HG02840 (cell line): Measurements from ENCODE around the gene POGK.
"Not testable (repeated sequence)": the region's sequence is repeated elsewhere in the genome, so short reads cannot be mapped to it uniquely, and the experiment has no call there.

Experiments
- ATAC-seq: cut with Tn5 transposase; IDR thresholded peaks from one replicate; pipeline ENCODE4 v1.9.1; 2021; ENCODE audit warnings: mild to moderate bottlenecking, moderate library complexity, moderate number of reproducible peaks; ENCODE audit not compliant: unreplicated experiment, low FRiP score

Gene POGK, protein sequence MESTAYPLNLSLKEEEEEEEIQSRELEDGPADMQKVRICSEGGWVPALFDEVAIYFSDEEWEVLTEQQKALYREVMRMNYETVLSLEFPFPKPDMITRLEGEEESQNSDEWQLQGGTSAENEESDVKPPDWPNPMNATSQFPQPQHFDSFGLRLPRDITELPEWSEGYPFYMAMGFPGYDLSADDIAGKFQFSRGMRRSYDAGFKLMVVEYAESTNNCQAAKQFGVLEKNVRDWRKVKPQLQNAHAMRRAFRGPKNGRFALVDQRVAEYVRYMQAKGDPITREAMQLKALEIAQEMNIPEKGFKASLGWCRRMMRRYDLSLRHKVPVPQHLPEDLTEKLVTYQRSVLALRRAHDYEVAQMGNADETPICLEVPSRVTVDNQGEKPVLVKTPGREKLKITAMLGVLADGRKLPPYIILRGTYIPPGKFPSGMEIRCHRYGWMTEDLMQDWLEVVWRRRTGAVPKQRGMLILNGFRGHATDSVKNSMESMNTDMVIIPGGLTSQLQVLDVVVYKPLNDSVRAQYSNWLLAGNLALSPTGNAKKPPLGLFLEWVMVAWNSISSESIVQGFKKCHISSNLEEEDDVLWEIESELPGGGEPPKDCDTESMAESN

DNA sequence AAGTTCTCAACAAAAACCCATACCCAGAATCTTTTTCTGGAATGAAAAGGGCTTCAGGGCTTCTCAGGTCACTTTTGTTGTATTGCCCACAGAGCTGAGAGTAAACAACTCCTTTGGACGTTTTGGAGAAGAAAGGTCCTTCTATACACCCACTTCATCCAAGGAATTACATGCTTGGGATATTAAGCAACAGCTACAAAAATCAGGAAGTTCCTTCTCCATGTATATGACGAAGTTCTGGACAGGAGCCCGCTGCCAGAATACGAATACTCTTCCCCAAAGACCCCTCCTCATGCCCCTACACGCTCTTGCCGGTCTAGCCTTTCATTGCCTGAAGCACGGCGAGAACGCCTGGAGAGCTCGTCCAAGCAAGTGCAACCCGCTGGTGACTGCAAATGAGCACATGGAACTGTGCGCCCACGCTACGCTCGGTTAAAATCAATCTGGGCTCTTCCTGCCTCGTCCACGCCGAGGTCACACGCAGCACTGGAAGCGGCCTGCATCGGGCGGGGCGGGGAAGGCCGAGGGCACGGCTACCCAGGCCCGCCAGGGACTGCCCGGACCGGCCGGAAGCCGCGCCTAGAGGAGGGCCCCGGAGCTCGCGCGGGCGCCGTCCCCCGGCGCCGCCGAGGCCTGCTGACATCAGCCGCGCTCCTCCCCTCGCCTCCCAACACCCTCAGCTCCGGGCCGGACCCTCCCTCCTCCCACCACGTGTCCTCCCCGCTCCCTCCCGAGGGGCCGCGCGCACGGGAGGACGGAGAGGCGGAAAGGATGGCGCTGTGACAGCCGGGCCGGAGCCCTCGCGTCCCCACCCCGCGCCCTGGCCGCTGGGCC, at the start of gene POGK:
TSS of gene POGK (plus strand) at position 710 of the 834 bp plus-strand sequence. CDS start 1,482 bp downstream, outside the sequence.
- peak; percentile 97 for ATAC-seq

DNA sequence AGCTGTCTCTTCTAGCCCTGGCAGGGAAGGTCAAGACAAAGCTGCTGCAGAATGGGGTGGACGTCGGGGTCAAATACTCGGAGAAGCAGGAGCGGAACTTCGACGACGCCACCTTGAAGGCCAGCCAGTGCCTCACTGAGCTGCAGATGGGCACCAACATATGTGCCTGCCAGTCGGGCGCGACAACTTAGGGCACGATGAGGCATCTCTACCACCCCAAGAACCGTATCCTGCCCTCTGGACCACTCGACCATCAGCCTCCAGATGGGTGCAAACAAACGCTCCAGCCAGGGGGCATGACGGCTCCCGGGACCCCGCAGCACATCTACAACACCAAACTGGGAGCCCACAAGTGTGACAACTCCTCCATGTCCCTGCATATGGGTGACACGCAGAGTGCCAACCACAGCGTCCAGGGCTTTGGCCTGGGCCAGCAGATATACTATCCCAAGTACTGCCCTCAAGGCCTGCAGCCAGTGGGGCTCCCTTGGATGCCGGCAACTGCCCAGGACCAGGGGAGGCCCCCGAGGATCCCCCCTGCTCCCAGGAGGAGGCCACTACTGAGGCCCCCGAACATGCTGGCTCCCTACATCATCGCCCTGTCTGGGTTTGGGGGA, 42.5 kb upstream of the POGK start:
- no peak for ATAC-seq

DNA sequence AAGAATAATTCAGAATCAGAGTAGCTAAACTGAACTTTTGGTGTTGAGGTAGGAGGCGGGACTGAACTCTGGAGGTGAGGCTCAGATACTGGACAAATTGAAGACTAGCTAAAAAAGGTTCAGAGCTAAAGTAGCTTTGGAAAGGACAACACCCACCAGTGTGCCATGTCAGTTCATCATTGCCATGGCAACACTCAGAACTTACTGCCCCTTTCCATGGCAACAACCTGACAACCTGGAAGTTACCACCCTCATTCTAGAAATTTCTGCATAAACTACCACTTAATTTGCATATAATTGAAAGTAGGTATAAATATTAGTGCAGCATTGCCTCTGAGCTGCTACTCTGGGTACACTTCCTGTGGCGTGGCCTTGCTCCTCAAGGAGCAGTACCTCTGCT, 30.3 kb upstream of the POGK start:
- ATAC-seq: no peak

DNA sequence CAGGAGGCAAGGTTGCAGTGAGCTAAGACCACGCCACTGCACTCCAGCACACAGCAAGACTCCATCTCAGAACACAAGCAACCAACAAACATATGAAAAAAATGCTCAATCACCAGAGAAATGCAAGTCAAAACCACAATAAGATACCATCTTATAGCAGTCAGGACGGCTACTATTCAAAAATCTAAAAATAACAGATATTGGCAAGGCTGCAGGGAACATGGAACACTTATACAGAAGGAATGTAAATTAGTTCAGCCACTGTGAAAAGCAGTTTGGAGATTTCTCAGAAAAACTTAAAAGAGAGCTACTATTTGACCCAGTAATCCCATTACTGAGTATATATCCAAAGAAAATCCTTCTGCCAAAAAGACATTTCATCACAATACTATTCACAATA, 27.6 kb upstream of the POGK start:
- no peak for ATAC-seq

DNA sequence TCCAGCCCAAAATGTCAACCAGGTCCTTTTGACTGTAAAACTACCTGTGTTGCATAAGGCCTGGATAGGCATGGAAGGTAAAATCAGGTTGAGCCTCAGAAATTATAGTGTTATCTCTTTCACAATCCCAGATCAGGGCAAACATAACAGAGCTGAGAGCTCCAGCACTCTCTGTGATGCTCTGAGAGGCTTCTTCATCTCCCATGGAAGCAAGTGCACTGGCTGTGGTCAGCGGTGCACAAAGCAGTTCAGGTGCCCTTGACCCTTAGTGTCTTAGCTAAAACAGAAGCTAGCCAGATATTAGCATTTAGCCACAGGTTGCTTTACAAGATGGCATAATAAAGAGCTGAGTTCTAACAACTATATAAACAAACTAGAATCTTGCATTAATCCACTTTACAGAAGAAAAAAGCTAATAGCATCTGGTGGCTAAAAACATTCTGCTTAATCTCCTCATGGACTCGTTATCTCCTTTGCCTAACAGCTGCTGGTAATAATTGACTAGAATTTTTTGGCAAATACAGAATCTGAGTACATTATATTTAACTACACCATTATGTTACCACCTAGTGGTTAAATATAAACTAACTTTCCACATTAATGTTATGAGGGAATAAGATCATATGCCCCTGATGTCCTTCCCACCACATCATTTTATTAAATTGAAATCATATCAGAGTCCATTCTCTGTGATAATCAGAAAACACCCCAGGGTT, 25.6 kb upstream of the POGK start:
- no peak for ATAC-seq

DNA sequence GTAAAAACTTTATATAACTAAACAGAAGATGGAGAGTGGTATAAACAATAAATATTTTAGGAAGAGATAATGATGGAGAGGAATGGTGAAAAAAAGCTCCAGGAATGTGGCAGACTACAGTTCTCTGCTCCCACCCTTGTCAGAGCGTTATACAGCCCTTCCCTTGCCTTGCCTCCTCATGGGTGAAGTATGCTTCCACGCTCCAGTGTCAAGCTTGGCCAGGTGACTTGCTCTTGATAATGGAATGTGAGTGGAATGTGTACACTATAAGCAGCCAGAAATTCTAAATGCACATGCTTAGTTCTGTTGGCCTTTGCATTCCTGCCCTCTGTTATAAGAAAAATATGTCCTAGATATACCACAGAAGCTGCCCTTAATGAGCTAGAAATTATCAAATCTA, 24.7 kb upstream of the POGK start:
- ATAC-seq: no peak

DNA sequence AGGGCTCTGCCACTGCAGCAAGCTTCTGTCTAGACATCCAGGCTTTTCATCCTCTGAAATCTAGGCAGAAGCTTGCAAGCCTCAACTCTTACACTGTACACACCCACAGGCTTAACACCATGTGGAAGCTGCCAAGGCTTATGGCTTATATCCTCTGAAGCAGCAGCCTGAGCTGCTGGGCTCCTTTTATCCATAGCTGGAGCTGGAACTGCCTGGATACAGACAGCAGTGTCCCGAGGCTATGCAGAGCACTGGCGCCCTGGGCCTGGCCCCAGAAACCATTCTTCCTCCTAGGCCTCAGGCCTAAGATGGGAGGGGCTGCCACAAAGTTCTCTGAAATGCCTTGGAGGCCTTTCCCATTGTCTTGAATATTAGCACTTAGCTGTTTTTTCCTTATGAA, 19.3 kb upstream of the POGK start:
- no peak for ATAC-seq

DNA sequence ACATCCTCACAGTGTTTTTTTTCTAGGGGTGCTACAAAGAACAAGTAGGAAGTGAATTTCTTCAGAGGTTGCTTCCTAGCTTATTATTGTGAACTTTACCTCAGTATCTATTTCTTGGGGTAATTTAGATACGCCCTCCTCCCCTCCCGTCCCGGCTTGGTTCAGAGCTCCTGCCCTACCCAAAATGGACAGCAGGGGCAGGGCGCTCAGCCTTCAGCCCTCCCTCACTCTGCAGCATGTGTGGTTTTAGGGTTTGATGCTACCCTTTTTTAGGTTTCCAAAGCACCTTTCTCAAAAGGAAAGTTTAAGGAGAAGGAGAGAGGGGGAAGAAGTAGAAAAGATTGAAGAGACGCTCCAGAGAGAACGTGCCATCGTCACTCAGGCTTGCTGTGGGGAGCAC, 16.9 kb upstream of the POGK start:
- ATAC-seq: no peak

DNA sequence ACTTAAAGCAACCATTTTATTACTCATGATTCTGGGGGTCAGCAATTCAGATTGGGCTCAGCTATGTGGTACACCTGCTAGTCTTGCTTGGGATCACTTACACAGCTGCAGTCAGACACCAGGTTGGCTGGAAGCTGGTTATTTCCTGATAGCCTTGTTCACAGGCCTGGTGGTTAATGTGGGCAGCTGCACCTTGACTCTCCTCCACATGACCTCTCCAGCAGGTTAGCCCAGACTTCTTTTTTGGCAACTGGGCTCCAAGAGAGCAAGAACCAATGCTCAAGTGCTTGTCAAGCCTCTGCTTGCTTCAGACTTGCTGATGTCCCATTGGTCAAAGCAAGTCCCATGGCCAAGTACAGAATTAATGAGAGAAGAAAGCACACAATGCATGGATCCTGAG, 11.8 kb upstream of the POGK start:
- ATAC-seq: no peak

DNA sequence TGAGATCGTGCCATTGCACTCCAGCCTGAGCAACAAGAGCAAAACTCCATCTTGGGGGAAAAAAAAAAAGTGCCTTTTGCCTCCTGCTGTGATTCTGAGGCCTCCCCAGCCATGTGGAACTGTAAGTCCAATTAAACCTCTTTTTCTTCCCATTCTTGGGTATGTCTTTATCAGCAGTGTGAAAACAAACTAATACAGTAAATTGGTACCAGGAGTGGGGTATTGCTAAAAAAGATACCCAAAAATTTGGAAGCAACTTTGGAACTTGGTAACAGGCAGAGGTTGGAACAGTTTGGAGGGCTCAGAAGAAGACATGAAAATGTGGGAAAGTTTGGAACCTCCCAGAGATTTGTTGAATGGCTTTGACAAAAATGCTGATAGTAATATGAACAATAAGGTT, 9.5 kb upstream of the POGK start:
- ATAC-seq: not testable (repeated sequence)

DNA sequence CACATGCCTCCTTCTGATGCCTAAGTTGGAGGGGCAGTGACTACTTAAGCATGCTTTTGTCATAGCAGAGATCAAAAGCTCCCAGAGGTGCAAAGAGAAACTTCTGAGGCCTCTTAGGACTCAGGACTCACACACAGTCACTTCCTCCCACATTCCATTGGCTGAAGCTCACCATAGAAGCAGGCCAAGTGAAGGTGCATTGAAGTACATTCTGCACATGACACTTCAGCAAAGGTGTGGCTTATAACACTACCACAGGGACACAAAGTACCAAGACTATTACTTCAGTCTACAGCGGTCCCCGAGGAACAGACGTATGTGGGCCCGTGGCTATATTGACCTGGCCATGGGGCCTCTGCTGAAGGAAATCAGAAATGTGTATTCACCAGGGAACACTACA, 2.5 kb upstream of the POGK start:
- ATAC-seq: no peak

DNA sequence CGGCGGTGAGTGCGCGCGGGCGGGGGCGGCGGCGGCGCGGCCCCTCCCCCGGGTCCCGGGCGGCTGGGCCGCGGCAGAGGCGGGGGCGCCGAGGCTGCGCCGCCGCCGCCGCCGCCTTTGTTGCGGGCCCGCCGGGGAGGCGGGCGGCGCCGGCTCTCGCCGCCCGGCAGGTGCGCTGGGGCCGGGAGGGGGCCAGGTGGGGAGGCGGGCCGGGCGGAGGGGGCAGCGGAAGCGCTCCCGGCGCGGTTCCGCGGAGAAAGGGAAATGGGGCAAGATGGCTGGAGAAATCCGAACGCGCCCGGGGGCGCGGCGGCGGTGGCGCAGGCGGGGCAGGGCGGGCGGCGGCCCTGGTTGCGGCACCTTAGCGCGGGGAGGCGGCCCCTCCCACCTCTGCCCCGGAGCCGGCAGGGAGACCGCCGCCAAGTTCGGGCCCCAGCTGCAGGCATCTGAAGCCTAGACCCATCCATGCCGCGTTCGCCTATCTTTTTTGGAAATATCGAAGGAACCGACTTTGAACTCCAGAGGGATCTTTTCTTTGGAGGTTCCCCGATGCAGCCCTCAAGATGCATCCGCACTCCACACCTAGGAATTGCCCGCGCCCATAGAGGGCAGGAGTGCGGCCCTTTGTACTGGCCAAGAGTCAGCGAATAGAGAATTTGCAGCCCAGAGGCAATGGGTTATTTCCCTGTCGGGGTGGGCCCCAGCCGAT, 479 bp downstream of the POGK start:
- peak; percentile 31 for ATAC-seq

DNA sequence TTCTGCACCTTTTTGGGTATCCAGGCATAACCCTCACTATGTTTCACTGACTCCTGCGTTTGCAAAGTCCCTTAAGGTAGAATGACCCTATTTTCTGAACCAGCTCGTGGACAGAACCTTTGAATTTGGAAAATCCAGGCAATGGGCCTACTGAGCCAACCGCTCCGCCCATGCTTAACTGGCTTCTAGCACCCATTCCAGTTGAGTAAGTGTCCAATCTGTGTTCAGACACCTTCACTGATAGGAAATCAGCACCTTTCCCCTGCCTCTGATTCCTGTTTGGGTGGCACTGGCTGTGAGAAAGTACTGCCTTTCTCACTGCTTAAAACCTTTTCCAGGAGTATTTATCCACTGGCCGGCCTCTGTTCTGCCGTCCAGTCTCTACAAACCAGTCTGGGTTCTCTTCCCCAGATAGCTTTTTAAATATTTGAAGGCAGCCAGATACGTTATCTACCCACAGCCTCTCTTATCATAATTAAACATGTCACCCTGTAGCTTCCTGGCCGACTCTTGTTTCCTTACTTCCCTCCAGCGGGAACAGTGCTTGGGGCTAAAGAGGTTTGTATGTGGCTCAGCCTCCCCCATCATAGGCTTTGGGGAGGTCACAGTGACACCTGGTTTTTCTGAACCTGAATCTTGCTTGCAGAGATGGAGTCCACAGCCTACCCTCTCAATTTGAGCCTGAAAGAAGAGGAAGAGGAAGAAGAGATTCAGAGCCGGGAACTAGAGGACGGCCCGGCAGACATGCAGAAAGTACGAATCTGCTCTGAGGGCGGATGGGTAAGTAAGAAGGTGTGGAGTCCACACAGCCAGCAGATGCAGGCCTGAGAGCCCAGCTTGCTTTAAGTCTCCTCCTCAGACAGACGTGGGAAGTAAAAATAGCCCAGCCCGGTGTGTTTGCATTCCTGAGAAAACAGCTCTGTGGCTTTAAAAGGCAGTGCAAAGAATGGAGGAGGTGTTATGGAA, 1.3 kb downstream of the POGK start:
- ATAC-seq: no peak

DNA sequence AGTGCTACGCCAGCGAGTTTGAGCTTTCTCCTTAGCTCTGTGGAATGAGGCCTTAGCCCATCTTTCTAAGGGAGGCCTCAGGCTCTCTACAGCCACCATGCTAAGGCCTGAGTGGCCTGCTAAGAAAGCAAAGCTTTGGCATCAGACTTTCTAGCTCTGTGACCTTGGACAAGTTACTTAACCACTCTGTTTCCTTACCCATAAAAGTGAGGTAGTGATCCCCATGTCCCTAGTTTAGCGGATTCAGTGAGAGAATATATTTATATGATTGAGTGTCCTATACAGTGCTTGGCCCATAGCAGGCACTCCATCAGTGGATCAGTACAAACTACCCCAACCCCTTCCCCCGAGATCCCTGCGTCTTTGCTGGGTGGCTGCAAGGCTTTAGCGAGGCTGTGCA, 4.0 kb downstream of the POGK start:
- no peak for ATAC-seq

DNA sequence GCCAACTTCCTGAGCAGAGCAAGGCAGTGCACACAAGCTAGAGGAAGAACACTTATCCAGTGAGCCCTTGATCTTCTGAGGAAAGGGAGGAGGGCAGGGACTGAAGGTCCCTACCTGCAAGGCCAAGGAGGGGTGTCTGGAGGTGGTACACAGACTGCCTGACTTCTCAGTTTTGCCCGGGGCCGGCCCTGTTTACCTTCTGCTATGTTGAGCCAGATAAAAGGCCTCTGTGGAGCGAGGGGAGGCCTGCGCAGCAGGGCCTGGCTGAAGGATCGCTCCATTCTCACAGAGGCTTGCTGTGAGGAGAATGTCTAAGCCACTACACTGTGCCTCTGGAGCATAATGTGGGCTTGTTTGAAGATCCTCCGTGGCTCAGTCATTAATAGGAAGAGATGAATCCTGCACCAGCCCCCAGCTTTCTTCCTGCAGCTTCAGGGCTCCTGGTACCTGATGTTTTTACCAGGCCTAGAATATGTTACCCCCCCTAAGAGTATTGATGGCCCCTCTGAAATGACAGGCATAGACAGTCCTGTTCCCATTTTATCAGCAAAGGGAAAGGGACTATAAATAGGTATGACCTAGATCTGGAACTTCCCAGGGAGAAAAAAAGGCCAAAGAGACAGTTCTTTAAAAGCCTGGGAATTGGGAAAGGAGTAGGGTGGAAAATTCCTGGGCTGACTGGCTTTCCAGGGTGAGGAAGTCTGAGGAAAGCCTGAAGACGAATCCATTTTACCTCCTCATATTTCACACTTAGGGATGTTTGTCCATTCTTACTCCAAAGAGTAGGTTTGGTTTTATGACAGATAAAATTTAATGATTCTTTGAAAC, 4.7 kb downstream of the POGK start:
- no peak for ATAC-seq

DNA sequence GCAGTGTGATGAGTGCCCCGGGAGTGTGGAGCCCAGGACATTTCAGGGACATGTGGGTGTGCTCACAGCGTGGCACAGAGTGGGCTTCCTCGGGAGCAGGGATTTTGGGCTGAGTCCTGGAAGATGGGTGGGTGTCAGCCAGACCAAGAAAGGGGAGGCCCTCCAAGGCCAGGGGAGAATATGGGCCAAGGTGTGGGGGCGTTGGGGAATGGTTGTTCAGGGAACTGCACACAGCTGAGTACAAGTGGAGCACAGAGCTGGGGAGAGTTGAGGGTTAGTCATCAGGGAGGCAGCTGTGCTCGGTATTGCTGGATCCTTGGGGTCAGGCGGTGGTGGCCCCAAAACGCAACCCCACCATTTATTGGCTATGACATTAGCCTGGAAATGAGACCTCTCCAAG, 5.5 kb downstream of the POGK start:
- no peak for ATAC-seq

DNA sequence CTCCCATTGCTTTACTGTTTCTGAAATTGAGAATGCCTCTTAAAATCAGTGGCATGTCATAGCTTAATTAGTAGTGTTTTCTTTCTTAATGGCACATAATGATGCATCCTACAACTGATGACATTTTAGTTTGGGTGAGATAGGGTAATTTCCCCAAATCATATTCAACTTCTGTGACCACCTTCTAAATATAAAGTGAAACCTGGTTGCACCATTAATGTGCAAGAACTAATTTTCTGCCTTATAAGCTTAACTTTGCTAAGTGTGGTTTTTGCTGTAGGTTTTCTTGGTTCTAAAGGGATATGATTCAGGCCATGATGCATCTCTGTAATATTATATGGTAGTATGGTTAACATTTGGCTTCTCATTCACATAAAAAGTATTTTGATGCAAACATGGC, 8.9 kb downstream of the POGK start:
- ATAC-seq: no peak

DNA sequence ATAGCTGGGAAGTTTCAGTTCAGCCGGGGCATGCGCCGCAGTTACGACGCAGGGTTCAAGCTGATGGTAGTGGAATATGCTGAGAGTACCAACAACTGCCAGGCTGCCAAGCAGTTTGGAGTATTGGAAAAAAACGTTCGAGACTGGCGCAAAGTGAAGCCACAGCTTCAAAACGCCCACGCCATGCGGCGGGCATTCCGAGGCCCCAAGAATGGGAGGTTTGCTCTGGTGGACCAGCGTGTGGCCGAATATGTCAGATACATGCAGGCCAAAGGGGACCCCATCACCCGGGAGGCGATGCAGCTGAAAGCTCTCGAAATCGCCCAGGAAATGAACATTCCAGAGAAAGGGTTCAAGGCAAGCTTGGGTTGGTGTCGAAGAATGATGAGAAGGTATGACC, 9.9 kb downstream of the POGK start:
- no peak for ATAC-seq
